Epithelial cell of esophagus (primary cell): ENCODE measurements around the gene PHYKPL.
"Not testable (repeated sequence)": the region's sequence is repeated elsewhere in the genome, so short reads cannot be mapped to it uniquely, and the experiment has no call there.

ENCODE experiments used
- DNase-seq: peaks from one replicate; pipeline ENCODE4 v3.0.0; 2010; ENCODE audit warnings: low read depth
- H3K4me3 ChIP-seq: 2 replicates; pipeline ENCODE4 v1.5.1; 2011; ENCODE audit warnings: mild to moderate bottlenecking, low read length, control low read depth
- TF ChIP-seq, protein P1 (sequence below): IDR thresholded peaks from 2 replicates; pipeline ENCODE4 v1.5.1; 2011; ENCODE audit warnings: low read depth, mild to moderate bottlenecking, low read length, control low read depth, inconsistent platforms; ENCODE audit not compliant: insufficient read depth; ENCODE audit errors: missing control alignments

Gene PHYKPL

GRCh38 chr5:178201927-178202235 is 30.7 kb downstream of the PHYKPL start:
- TF ChIP-seq, protein P1, sequence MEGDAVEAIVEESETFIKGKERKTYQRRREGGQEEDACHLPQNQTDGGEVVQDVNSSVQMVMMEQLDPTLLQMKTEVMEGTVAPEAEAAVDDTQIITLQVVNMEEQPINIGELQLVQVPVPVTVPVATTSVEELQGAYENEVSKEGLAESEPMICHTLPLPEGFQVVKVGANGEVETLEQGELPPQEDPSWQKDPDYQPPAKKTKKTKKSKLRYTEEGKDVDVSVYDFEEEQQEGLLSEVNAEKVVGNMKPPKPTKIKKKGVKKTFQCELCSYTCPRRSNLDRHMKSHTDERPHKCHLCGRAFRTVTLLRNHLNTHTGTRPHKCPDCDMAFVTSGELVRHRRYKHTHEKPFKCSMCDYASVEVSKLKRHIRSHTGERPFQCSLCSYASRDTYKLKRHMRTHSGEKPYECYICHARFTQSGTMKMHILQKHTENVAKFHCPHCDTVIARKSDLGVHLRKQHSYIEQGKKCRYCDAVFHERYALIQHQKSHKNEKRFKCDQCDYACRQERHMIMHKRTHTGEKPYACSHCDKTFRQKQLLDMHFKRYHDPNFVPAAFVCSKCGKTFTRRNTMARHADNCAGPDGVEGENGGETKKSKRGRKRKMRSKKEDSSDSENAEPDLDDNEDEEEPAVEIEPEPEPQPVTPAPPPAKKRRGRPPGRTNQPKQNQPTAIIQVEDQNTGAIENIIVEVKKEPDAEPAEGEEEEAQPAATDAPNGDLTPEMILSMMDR, result no peak
- H3K4me3 ChIP-seq, result no peak overlapping the region
- no peak for DNase-seq

GRCh38 chr5:178201221-178201926 is 31.2 kb downstream of the PHYKPL start:
- DNase-seq, result peak; percentile 40
- H3K4me3 ChIP-seq, result no peak overlapping the region
- TF ChIP-seq, protein P1, result no peak

DNA sequence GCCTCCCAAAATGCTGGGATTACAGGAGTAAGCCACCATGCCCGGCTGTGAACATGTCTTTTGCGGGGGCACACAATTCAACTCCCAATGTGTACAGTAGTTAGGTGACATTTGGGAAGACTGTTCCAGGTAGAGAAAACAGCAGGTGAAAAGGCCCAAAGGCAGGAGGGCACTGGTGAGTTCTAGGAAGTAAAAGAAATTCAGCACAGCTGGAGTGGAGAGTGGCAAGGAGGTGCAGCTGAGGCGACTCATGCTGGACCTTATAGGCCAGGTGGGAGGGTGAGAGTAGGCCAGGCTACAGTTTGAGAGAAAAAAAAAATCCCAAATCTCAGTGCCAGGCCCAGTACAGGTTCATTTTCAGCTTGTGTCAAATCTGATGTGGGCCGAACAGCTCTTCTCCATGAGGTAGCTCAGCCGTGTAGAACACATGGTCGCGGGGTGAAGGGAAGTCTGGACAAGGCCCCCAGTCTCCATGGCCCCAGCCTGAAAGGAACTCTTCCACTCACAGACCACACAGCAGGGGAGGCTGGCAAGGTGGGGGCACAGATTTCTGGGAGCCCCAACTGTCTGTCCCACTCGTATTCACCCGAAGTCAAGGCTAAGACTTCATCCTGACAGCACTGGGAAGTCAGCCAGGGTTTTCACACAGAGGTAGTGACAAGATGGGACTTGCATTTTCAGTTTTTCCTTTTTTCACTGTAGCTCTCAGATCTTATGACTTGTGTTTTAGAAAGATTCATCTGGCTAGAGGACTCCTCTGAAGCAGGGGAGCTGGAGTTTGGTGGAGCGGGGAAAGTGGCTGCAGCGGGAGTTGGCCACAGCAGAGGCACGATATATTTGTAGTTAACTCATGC is 32.8 kb downstream of the PHYKPL start:
- TF ChIP-seq, protein P1, result no peak
- DNase-seq, result peak; percentile 81
- H3K4me3 ChIP-seq, result no peak overlapping the region

DNA sequence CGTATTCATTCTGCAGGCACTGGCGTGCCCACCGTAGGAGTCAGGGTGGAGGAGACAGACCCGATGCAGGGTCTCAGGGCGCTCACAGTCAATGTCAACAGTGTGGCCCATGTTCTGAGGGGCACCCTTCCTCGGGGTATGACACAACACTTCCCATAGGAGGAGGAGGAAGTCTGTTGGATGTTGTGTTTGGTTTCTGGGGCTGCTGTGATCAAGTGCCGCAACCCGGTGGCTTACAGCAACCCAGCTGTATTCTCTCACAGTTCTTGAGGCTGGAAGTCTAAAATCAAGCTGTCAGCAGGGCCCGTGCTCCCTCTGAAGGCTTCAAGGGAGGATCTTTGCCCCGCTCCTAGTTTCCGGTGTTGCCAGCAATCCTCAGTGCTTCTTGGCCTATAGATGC is 33.9 kb downstream of the PHYKPL start:
- no peak for DNase-seq
- TF ChIP-seq, protein P1, result no peak
- H3K4me3 ChIP-seq, result no peak overlapping the region

- not testable (repeated sequence) for DNase-seq, H3K4me3 ChIP-seq
These were observed 34.5 kb downstream of the PHYKPL start for GRCh38 chr5:178198151-178198550.

- DNase-seq, result no peak
- H3K4me3 ChIP-seq, result no peak overlapping the region
- TF ChIP-seq, protein P1, result no peak
These were observed 35.6 kb downstream of the PHYKPL start for GRCh38 chr5:178196986-178197385.

DNA sequence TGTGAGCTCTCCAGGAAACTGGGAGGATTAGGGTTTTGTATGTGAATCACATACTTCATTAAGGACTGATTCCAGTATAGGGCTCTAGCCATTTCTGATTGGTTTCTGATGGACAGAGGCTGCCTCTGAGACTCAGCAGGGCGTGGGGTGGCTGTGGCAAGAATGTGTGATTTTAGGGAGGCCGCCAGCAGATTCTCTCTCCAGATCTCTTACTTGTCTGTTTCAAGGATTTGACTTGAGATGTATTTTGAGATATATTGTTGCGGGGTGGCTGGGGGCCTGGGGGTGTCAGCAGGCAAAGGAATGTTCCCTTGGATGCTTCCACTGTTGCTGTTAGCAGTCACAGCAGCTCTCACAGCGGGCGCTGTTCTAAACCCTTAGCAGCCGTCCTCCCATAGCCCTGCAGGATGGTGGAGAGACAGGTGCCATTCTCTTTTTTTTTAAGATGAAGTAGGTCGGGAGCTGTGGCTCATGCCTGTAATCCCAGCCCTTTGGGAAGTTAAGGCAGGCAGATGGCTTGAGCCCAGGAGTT is 36.3 kb downstream of the PHYKPL start:
- no peak for DNase-seq
- TF ChIP-seq, protein P1, result no peak
- H3K4me3 ChIP-seq, result no peak overlapping the region
